WTC11 (cell line): ENCODE data around the gene ECHS1. TPM values are rescaled to one million over a fixed set of nuclear protein-coding genes. Genes with fewer than 3 reads are reported as not detected.

Source experiments
- ATAC-seq: fragments of 200-7000 bp; cut with Tn5 transposase; 2 replicates; pipeline ENCODE4 v1.10.0; 2021; ENCODE audit warnings: mild to moderate bottlenecking, moderate library complexity
- CTCF ChIA-PET: fragments of 300-600 bp; sonication (Branson Sonifier 250); formaldehyde crosslinking; loops from one replicate; lab custom pipeline; 2021; ENCODE audit warnings: antibody characterized with exemption; lab: Charles Lee
- POLR2A ChIA-PET: fragments of 350-600 bp; sonication (Branson Sonifier 250); formaldehyde crosslinking; loops from one replicate; lab custom pipeline; 2021; ENCODE audit warnings: antibody characterized with exemption; lab: Charles Lee
- DNase-seq: peaks from one replicate; pipeline ENCODE4 v3.0.0; 2021; ENCODE audit warnings: low spot score
- H3K27ac Mint-ChIP-seq: 2 replicates; pipeline ENCODE4 v1.8.0; 2021; ENCODE audit warnings: mixed read lengths
- H3K27me3 Mint-ChIP-seq: 2 replicates; pipeline ENCODE4 v1.8.0; 2021; ENCODE audit warnings: low read depth, mild to moderate bottlenecking, moderate library complexity, mixed read lengths
- H3K36me3 Mint-ChIP-seq: 2 replicates; pipeline ENCODE4 v1.8.0; 2021; ENCODE audit warnings: mixed read lengths
- H3K4me1 Mint-ChIP-seq: 2 replicates; pipeline ENCODE4 v1.8.0; 2022; ENCODE audit warnings: mixed read lengths
- H3K4me3 Mint-ChIP-seq: 2 replicates; pipeline ENCODE4 v1.8.0; 2021; ENCODE audit warnings: mild to moderate bottlenecking, moderate library complexity, mixed read lengths
- H3K9me3 Mint-ChIP-seq: 2 replicates; pipeline ENCODE4 v1.8.0; 2021; ENCODE audit warnings: mixed read lengths
- CBFB ChIP-seq: sonication (generic); formaldehyde crosslinking; IDR thresholded peaks from 2 replicates; pipeline ENCODE4 v1.8.1; 2022; ENCODE audit warnings: mild to moderate bottlenecking, low read depth, missing genetic modification reagents
- CREM ChIP-seq: sonication (generic); formaldehyde crosslinking; IDR thresholded peaks from 2 replicates; pipeline ENCODE4 v1.8.1; 2022; ENCODE audit warnings: mild to moderate bottlenecking, missing genetic modification reagents, moderate library complexity
- GABPB1 ChIP-seq: sonication (generic); formaldehyde crosslinking; IDR thresholded peaks from 2 replicates; pipeline ENCODE4 v1.8.1; 2023; ENCODE audit warnings: mild to moderate bottlenecking, missing genetic modification reagents
- GRHL2 ChIP-seq: fragments of 250-450 bp; sonication (Bioruptor Pico); IDR thresholded peaks from 2 replicates; pipeline ENCODE4 v1.8.0; 2022; ENCODE audit warnings: mild to moderate bottlenecking, moderate library complexity; ENCODE audit not compliant: insufficient replicate concordance, severe bottlenecking
- NFYB ChIP-seq: sonication (generic); formaldehyde crosslinking; conservative IDR thresholded peaks from 2 replicates; pipeline ENCODE4 v1.8.0; 2022; ENCODE audit warnings: low read depth, missing genetic modification reagents
- NR1H2 ChIP-seq: sonication (generic); formaldehyde crosslinking; IDR thresholded peaks from 2 replicates; pipeline ENCODE4 v1.9.0; 2021; ENCODE audit warnings: mild to moderate bottlenecking, moderate library complexity, missing genetic modification reagents
- NR2C2 ChIP-seq: sonication (generic); formaldehyde crosslinking; IDR thresholded peaks from 2 replicates; pipeline ENCODE4 v1.8.0; 2022; ENCODE audit warnings: mild to moderate bottlenecking, missing genetic modification reagents
- OVOL2 ChIP-seq: fragments of 250-450 bp; sonication (Bioruptor Pico); IDR thresholded peaks from 2 replicates; pipeline ENCODE4 v1.9.0; 2021; ENCODE audit warnings: mild to moderate bottlenecking, borderline replicate concordance
- PRRX2 ChIP-seq: fragments of 250-450 bp; sonication (Bioruptor Pico); IDR thresholded peaks from 2 replicates; pipeline ENCODE4 v1.8.0; 2021; ENCODE audit warnings: mild to moderate bottlenecking
- SMAD3 ChIP-seq: sonication (generic); formaldehyde crosslinking; IDR thresholded peaks from 2 replicates; pipeline ENCODE4 v1.8.0; 2022; ENCODE audit warnings: missing genetic modification reagents, mild to moderate bottlenecking, borderline replicate concordance
- SMAD4 ChIP-seq: sonication (generic); formaldehyde crosslinking; IDR thresholded peaks from 2 replicates; pipeline ENCODE4 v1.8.0; 2022; ENCODE audit warnings: mild to moderate bottlenecking, missing genetic modification reagents
- TP53 ChIP-seq: sonication (generic); formaldehyde crosslinking; IDR thresholded peaks from 2 replicates; pipeline ENCODE4 v1.8.1; 2023; ENCODE audit warnings: mild to moderate bottlenecking, missing genetic modification reagents
- ZNF317 ChIP-seq: sonication (generic); formaldehyde crosslinking; IDR thresholded peaks from 2 replicates; pipeline ENCODE4 v1.8.1; 2023; ENCODE audit warnings: low read depth, mild to moderate bottlenecking, moderate library complexity, missing genetic modification reagents, borderline replicate concordance
- total RNA-seq: library from RNA; stranded (reverse); gene quantifications from 3 replicates; pipeline ENCODE4 v1.2.3, GENCODE V29; 2021
- TF ChIP-seq, protein P1 (sequence below): sonication (generic); formaldehyde crosslinking; IDR thresholded peaks from 2 replicates; pipeline ENCODE4 v1.8.0; 2022; ENCODE audit warnings: missing genetic modification reagents
- TF ChIP-seq, protein P2 (sequence below): sonication (generic); formaldehyde crosslinking; IDR thresholded peaks from 2 replicates; pipeline ENCODE4 v1.8.1; 2022; ENCODE audit warnings: low read depth, mild to moderate bottlenecking, moderate library complexity, missing genetic modification reagents, borderline replicate concordance
- TF ChIP-seq, protein P3 (sequence below): fragments of 250-450 bp; sonication (Bioruptor Pico); conservative IDR thresholded peaks from 2 replicates; pipeline ENCODE4 v1.9.0; 2021; ENCODE audit warnings: mild to moderate bottlenecking
- TF ChIP-seq, protein P4 (sequence below): sonication (generic); formaldehyde crosslinking; IDR thresholded peaks from 2 replicates; pipeline ENCODE4 v1.8.1; 2022; ENCODE audit warnings: low read depth, missing genetic modification reagents, borderline replicate concordance
- TF ChIP-seq, protein P5 (sequence below): sonication (generic); formaldehyde crosslinking; IDR thresholded peaks from 2 replicates; pipeline ENCODE4 v1.8.0; 2023; ENCODE audit warnings: missing genetic modification reagents, mild to moderate bottlenecking, borderline replicate concordance
- TF ChIP-seq, protein P6 (sequence below): sonication (generic); formaldehyde crosslinking; IDR thresholded peaks from 2 replicates; pipeline ENCODE4 v1.8.1; 2023; ENCODE audit warnings: mild to moderate bottlenecking, missing genetic modification reagents, moderate library complexity

Gene ECHS1
- total RNA-seq, 1 experiment from 2014 or later = 84.1 TPM

DNA sequence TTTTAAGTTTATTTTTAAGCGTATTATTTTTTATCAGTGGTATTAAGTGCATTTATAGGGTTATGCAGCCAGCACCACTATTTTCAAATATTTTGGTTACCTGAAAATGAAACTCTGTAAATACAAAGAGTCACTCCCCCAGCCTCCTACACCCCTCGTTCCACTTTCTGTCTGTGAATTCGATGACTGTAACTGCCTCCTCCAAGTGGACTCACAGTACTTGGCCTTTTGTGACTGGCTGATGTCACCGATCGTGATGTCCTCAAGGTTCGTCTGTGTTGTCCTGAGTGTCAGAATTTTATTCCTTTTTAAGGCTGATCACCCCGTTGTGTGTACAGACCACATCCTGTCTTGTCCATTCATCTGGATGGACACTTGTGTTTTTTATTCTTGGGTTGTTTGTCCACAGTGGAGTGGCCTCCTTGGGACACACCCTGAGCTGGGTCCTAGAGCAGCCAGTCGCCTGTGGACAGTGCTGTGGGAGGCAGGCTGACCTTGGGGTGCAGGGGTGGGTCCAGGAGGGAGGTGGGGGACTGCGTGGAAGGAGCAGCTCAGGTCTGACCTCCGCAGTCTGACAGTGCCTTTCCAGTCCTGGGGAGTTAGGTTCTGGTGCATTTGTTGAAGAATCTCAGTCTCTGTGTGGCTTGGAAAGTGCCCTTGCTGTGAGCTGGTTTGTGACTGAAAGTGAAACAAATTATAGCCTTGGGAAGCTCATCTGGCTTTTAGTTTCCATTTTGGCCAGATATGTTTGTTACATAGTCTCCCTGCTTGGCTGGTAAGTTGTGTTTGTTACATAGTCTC lies 27.7 kb upstream of the ECHS1 start:
- CTCF ChIA-PET = no interaction called here
- no peak for TF ChIP-seq ZNF317 (CRISPR knock-in tag)
- TF ChIP-seq PRRX2 (CRISPR knock-in tag) = no peak
- no peak for TF ChIP-seq SMAD4 (CRISPR knock-in tag)
- TF ChIP-seq, protein P1, sequence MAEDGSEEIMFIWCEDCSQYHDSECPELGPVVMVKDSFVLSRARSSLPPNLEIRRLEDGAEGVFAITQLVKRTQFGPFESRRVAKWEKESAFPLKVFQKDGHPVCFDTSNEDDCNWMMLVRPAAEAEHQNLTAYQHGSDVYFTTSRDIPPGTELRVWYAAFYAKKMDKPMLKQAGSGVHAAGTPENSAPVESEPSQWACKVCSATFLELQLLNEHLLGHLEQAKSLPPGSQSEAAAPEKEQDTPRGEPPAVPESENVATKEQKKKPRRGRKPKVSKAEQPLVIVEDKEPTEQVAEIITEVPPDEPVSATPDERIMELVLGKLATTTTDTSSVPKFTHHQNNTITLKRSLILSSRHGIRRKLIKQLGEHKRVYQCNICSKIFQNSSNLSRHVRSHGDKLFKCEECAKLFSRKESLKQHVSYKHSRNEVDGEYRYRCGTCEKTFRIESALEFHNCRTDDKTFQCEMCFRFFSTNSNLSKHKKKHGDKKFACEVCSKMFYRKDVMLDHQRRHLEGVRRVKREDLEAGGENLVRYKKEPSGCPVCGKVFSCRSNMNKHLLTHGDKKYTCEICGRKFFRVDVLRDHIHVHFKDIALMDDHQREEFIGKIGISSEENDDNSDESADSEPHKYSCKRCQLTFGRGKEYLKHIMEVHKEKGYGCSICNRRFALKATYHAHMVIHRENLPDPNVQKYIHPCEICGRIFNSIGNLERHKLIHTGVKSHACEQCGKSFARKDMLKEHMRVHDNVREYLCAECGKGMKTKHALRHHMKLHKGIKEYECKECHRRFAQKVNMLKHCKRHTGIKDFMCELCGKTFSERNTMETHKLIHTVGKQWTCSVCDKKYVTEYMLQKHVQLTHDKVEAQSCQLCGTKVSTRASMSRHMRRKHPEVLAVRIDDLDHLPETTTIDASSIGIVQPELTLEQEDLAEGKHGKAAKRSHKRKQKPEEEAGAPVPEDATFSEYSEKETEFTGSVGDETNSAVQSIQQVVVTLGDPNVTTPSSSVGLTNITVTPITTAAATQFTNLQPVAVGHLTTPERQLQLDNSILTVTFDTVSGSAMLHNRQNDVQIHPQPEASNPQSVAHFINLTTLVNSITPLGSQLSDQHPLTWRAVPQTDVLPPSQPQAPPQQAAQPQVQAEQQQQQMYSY (CRISPR knock-in tag) = no peak
- TF ChIP-seq TP53 (CRISPR knock-in tag) = no peak
- no peak for TF ChIP-seq CBFB (CRISPR knock-in tag)
- TF ChIP-seq OVOL2 = no peak
- TF ChIP-seq CREM (CRISPR knock-in tag) = no peak
- TF ChIP-seq, protein P2, sequence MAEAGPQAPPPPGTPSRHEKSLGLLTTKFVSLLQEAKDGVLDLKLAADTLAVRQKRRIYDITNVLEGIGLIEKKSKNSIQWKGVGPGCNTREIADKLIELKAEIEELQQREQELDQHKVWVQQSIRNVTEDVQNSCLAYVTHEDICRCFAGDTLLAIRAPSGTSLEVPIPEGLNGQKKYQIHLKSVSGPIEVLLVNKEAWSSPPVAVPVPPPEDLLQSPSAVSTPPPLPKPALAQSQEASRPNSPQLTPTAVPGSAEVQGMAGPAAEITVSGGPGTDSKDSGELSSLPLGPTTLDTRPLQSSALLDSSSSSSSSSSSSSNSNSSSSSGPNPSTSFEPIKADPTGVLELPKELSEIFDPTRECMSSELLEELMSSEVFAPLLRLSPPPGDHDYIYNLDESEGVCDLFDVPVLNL (CRISPR knock-in tag) = no peak
- TF ChIP-seq, protein P3, sequence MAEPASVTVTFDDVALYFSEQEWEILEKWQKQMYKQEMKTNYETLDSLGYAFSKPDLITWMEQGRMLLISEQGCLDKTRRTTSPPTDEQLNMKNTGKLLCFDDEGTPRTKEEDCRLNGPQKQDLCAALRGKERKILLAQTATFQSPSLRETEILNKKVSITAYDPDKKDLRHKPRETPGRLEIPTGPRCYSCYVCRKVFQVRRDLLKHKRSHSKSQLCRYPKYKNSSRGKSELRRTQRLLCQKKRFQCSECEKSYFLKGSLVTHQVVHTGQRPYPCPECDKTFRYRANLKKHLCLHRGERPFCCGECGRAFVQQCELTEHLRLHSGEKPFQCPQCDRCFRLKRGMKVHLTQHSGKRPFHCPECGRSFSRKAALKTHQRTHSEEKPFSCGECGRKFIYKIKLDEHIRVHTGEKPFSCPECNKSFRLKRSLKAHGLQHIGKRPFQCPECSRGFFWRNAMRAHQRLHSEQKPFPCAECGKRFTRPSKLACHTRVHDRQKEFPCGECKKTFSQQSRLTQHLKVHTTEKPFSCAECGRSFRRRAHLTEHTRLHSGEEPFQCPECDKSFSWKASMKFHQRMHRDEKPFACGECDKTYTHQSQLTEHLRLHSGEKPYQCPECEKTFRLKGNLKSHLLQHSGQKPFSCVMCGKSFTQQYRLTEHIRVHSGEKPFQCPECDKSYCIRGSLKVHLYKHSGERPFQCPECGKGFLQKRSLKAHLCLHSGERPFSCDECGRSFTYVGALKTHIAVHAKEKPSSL (CRISPR knock-in tag) = no peak
- no peak for TF ChIP-seq NR1H2 (CRISPR knock-in tag)
- TF ChIP-seq, protein P4, sequence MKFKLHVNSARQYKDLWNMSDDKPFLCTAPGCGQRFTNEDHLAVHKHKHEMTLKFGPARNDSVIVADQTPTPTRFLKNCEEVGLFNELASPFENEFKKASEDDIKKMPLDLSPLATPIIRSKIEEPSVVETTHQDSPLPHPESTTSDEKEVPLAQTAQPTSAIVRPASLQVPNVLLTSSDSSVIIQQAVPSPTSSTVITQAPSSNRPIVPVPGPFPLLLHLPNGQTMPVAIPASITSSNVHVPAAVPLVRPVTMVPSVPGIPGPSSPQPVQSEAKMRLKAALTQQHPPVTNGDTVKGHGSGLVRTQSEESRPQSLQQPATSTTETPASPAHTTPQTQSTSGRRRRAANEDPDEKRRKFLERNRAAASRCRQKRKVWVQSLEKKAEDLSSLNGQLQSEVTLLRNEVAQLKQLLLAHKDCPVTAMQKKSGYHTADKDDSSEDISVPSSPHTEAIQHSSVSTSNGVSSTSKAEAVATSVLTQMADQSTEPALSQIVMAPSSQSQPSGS (CRISPR knock-in tag) = no peak
- TF ChIP-seq SMAD3 = no peak
- TF ChIP-seq, all 79 proteins: peak for 0
- DNase-seq (no peak), ATAC-seq (no peak)
- H3K4me3 Mint-ChIP-seq = no peak overlapping the region
- H3K9me3 Mint-ChIP-seq = no peaks in the 10 kb centered on the region
- peaks cover 74% of the 10 kb centered on the region for H3K36me3 Mint-ChIP-seq
- POLR2A ChIA-PET = no interaction called here
- H3K27me3 Mint-ChIP-seq = no peaks in the 10 kb centered on the region
- H3K27ac Mint-ChIP-seq = no peak overlapping the region
- H3K4me1 Mint-ChIP-seq = no peaks in the 10 kb centered on the region

DNA sequence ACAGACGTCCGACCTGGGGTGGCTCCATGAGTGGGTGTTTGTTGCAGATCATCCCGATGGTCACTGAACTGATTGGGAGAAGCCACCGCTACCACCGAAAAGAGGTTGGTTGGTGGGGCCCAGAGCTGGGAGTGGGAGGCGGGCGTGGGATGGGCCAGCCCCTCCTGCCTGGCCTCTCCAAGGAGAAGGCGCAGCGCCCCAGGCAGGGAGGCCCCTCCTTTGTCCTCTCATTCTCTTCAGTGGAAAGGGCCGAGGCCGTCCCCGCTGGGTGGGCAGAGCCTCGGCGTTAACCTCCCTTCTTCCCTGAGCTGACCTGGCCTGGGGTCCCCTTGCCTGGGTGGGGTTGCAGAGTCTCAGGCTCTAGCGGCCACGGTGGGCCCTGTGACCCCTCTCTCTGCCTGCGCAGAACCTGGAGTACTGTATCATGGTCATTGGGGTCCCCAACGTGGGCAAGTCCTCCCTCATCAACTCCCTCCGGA lies 26.0 kb upstream of the ECHS1 start:
- ATAC-seq (no peak), DNase-seq (no peak)
- TF ChIP-seq, protein P5, sequence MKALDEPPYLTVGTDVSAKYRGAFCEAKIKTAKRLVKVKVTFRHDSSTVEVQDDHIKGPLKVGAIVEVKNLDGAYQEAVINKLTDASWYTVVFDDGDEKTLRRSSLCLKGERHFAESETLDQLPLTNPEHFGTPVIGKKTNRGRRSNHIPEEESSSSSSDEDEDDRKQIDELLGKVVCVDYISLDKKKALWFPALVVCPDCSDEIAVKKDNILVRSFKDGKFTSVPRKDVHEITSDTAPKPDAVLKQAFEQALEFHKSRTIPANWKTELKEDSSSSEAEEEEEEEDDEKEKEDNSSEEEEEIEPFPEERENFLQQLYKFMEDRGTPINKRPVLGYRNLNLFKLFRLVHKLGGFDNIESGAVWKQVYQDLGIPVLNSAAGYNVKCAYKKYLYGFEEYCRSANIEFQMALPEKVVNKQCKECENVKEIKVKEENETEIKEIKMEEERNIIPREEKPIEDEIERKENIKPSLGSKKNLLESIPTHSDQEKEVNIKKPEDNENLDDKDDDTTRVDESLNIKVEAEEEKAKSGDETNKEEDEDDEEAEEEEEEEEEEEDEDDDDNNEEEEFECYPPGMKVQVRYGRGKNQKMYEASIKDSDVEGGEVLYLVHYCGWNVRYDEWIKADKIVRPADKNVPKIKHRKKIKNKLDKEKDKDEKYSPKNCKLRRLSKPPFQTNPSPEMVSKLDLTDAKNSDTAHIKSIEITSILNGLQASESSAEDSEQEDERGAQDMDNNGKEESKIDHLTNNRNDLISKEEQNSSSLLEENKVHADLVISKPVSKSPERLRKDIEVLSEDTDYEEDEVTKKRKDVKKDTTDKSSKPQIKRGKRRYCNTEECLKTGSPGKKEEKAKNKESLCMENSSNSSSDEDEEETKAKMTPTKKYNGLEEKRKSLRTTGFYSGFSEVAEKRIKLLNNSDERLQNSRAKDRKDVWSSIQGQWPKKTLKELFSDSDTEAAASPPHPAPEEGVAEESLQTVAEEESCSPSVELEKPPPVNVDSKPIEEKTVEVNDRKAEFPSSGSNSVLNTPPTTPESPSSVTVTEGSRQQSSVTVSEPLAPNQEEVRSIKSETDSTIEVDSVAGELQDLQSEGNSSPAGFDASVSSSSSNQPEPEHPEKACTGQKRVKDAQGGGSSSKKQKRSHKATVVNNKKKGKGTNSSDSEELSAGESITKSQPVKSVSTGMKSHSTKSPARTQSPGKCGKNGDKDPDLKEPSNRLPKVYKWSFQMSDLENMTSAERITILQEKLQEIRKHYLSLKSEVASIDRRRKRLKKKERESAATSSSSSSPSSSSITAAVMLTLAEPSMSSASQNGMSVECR (CRISPR knock-in tag) = no peak
- TF ChIP-seq GABPB1 = no peak
- TF ChIP-seq, protein P2 (CRISPR knock-in tag) = no peak
- TF ChIP-seq ZNF317 (CRISPR knock-in tag) = no peak
- TF ChIP-seq NFYB = no peak
- TF ChIP-seq, protein P6, sequence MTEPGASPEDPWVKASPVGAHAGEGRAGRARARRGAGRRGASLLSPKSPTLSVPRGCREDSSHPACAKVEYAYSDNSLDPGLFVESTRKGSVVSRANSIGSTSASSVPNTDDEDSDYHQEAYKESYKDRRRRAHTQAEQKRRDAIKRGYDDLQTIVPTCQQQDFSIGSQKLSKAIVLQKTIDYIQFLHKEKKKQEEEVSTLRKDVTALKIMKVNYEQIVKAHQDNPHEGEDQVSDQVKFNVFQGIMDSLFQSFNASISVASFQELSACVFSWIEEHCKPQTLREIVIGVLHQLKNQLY (CRISPR knock-in tag) = no peak
- TF ChIP-seq GRHL2 = no peak
- no peak for TF ChIP-seq NR2C2
- Mint-ChIP-seq H3K4me3 (no peak overlapping the region), H3K27ac (no peak overlapping the region), H3K4me1 (peaks cover 8% of the 10 kb centered on the region), H3K9me3 (no peaks in the 10 kb centered on the region), H3K36me3 (peaks cover 63% of the 10 kb centered on the region), H3K27me3 (no peaks in the 10 kb centered on the region)
- ChIA-PET POLR2A (no interaction called here), CTCF (no interaction called here)
